ENCODE data around the gene GTPBP4.

The GTPBP4 gene

GRCh38 chr10:966466-967235 lies 21.6 kb upstream of the GTPBP4 start:
- no peak for DNase-seq (ENCODE audit: low spot score)

GRCh38 chr10:968546-969199 lies 19.6 kb upstream of the GTPBP4 start:
- no peak for DNase-seq (ENCODE audit: low spot score)

DNA sequence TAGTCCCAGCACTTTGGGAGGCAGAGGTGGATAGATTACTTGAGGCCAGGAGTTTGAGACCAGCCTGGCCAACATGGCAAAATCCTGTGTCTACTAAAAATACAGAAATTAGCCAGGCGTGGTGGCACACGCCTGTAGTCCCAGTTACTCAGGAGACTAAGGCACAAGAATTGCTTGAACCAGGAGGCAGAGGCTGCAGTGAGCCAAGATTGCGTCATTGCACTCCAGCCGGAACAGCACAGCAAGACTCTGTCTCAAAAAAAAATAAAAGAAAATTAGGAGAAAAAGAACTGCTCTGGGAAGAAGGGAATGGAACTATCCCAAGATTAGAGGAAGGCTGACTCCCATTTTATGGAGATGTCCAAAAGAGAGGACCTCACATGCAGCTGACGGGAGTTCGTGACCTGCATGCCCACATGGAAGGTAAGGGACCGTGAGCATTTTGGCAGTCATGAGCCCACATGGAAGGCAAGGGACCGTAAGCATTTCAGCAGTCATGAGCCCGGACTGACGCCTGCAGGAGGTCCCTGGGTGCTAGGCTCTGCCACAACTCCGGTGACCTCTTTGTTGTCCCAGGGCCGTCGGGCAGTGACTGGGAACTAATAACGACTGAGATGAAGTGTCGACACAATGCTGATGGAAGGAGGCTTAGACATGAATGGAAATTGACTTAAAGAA lies 18.6 kb upstream of the GTPBP4 start:
- no peak for DNase-seq (ENCODE audit: low spot score)

DNA sequence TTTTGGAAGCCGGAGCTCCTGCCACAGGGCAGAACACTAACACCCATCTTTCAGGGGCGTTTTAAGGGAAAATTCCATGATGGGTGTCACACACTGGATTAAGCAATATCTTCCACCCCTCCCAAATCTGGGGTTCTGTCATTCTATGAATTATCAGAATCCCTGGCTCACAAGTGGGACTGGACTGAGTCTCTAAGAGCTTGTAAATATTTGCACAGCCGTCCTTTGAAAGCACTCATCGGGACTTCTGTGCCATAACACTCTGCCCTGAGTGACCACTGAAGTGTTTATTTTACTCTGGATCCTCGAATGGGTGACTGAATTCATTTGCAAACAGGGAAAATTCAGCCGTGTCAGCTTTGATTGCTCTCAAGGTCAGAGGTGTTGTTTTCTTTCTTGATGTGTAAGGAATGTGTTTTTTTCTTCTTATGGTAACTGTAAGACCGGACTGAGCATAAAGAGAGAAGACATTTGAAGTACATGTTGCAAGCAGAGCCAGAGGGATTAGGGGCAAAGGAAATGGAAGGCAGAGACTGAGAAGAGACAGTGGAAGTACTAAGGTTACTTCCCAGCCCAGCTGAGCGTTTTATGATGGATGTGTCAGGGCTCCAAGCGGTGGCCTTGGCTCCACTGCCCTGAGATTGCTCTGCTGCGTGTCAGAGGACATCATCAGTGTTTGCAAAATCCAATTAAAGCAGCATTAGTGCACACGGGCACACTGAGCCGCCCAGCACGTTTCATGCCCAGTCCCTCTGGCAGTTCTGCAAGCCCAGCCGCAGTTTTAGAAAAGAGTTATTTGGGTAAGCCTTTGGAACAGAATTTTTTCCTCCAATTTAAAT lies 17.7 kb upstream of the GTPBP4 start:
- DNase-seq (ENCODE audit: low spot score), result no peak

GRCh38 chr10:971150-971542 lies 17.1 kb upstream of the GTPBP4 start:
- no peak for DNase-seq (ENCODE audit: low spot score)

DNA sequence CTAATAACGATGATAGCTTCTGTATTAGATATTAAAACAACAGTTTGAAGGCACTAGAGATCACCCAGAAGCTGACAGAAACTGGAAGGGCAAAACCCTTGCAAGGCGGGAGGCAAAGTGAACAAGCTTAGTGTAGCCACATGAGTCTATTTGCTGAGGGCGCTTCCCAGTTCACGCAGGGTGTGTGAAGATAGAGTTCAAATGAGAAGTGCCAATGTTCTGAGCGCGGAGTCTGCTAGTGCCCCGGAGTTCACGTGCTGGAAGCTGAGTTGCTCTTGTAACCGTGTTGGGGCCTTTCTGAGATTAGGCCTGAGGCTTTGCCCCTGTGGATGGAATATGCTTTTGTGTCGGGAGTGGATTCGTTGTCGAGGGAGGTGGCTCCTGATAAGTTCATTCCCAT lies 16.6 kb upstream of the GTPBP4 start:
- DNase-seq (ENCODE audit: low spot score), result no peak

DNA sequence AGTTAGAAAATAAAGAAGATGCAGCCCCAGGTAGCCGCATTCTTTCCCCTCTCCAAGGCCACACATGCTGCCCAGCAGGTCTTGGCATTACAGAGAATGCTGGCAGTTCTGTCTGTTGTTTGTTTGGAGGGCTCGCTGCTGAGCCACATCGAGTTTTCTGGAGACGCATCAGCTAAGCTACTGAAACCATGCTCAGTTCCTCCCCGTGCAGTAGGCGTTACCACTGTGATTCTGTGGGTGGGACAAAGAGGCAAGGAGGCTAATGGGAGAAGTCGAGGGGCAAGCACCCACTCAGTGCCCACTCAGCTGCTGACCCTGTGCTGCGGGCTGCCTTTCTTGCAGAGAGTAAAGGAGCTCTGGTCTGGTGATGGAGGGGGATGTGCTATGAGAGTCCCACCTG lies 15.5 kb upstream of the GTPBP4 start:
- no peak for DNase-seq (ENCODE audit: low spot score)

DNA sequence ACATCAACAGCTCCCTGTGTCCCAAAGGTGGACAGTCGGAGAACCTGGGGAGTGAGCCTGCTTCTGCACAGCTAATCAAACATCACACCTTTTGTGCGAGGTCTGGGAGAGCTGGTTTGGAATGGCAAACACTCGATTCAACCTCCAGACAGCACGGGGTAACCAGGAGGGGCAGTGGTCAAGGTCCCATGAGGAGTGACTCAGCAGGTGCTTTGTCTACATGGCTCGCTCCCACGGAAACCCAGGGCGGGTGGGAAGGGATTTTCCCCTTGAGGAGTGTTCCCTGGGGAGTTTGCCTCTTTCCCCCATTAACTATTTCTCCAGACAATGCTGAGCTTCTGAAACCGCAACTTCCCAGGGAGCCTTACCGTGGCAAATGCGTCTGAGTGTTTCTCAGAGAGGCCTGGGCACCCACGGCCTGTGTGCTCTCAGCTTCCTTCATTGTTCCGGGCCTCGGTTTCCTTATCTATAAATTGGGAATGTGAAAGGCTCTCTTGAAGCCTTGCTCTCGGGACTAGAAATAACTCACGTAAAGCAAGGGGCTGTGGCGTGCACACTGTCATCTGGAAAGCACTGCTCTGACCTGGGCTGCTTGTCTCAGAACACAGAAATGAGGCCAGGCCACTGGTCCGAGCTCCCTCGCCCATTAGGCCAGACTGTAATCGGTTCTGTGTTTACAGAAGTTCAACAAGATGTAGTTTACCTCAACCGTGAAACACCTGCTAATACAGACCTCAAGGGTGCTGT lies 14.0 kb upstream of the GTPBP4 start:
- no peak for DNase-seq (ENCODE audit: low spot score)

- DNase-seq (ENCODE audit: low spot score), result no peak
These were observed 13.5 kb upstream of the GTPBP4 start for GRCh38 chr10:974785-975074.

DNA sequence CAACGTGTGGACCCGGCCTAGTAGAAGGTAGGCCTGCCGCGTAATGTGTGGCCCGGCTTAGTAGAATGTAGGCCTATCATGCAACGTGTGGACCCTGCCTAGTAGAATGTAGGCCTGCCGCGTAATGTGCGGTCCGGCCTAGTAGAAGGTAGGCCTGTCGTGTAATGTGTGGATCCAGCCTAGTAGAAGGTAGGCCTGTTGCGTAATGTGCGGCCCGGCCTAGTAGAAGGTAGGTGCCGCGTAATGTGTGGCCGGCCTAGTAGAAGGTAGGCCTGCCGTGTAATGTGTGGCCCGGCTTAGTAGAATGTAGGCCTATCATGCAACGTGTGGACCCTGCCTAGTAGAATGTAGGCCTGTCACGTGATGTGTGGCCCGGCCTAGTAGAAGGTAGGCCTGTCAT lies 11.9 kb upstream of the GTPBP4 start:
- no peak for DNase-seq (ENCODE audit: low spot score)

GRCh38 chr10:978826-979421 lies 9.3 kb upstream of the GTPBP4 start:
- no peak for DNase-seq (ENCODE audit: low spot score)

- no peak for DNase-seq (ENCODE audit: low spot score)
These were observed 7.7 kb upstream of the GTPBP4 start for GRCh38 chr10:980468-981093.

DNA sequence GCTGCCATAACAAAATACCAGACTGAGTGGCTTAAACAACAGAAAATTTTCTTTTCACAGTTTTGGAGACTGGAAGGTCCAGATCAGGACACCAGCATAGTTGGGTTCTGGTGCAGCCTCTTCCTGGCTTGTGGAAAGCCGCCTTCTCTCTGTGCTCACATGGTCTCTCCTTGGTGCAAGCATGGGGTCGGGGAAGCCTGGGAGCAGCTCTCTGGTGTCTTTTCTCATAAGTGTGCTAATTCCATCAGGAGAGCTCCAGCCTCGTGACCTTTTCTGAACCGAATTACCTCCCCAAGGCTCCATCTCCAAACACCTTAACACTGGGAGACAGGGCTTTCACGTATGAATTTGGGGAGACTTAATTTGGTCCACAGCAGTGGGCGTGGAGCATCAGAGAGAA lies 4.8 kb upstream of the GTPBP4 start:
- no peak for DNase-seq (ENCODE audit: low spot score)

DNA sequence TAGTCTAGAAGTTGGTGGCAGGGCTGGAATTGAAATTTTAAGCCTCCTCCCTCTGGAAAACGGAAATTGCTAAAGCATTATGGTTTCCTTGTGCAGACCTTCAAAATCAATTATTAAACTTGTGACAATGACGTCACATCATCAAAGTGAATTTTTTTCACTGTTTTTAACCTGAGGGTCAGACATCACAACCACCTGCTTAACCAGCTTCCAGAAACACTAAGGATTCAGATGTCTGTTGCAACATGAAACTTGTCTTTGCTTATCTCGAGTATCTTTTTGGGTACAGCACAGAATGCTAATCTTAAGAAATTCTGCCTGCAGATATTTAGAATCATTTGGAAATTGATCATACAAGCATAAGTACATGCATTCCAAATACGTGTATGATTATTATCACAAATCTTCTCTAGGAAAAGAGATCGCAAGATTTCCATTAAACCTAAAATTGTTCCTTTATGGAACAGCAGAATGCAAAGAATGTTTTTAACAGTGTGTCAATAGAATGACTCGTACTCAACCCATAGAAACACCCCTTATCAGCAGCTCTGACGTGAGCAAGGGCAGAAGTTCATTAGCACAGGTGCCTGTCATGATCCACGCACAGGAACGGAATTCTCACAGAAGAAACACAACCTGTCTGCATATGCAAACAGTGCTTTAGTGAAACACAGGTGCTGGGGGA lies 4.1 kb upstream of the GTPBP4 start:
- DNase-seq (ENCODE audit: low spot score), result no peak

- no peak for DNase-seq (ENCODE audit: low spot score)
These were observed 2.9 kb upstream of the GTPBP4 start for GRCh38 chr10:985361-985760.

- DNase-seq (ENCODE audit: low spot score), result peak; percentile 10
These were observed 2.0 kb upstream of the GTPBP4 start for GRCh38 chr10:986137-986825.

GRCh38 chr10:986881-987619 lies 1.2 kb upstream of the GTPBP4 start:
- no peak for DNase-seq (ENCODE audit: low spot score)

GRCh38 chr10:987620-987869 lies 689 bp upstream of the GTPBP4 start:
- no peak for DNase-seq (ENCODE audit: low spot score)

Data from CD4-positive, alpha-beta T cell treated with Interleukin-2 at 100 ng/mL for 4 hours (primary cell).